Endothelial cell of umbilical vein (primary cell): ENCODE results near the gene MCRIP2. TPM values are rescaled to one million over a fixed set of nuclear protein-coding genes. Genes with fewer than 3 reads are reported as not detected.

ENCODE experiments used
- BruUV-seq: library from RNA; stranded (reverse); fragments of 400-500 nt; replicated peaks from 2 replicates; lab custom pipeline; 2021; lab: Mats Ljungman, UMichigan
- CTCF ChIA-PET: fragments of 300-600, 350-600 bp; sonication (Branson Sonifier 250); formaldehyde crosslinking; loops from one replicate; lab custom pipeline; 2021; ENCODE audit warnings: antibody characterized with exemption, inconsistent platforms; lab: Charles Lee
- POLR2A ChIA-PET: fragments of 300-600, 350-600 bp; sonication (Branson Sonifier 250); formaldehyde crosslinking; loops from one replicate; lab custom pipeline; 2021; ENCODE audit warnings: antibody characterized with exemption, inconsistent platforms; lab: Charles Lee
- DNase-seq: peaks from one replicate; pipeline ENCODE4 v3.0.0-alpha.2; 2011; ENCODE audit warnings: low read depth, low spot score
- FAIRE-seq: peaks from 2 replicates; lab custom pipeline; 2011; peaks lifted over from hg19 to GRCh38; lab: Jason Lieb, UNC
- H2AFZ ChIP-seq: 2 replicates; pipeline ENCODE4 v1.6.0; 2012; ENCODE audit warnings: low read depth, low read length, control low read depth, inconsistent platforms
- H3K27ac ChIP-seq: 2 replicates; pipeline ENCODE4 v1.5.1; 2011; ENCODE audit warnings: low read depth, mild to moderate bottlenecking, control low read depth, low read length, moderate library complexity; ENCODE audit not compliant: insufficient read depth
- H3K27me3 ChIP-seq, 2 experiments: 2 replicates each; pipeline versions ENCODE4 v1.6.0 to v1.6.1; 2011; ENCODE audit warnings: low read length in 2 of 2, mixed read lengths in 1 of 2; ENCODE audit not compliant: control insufficient read depth in 2 of 2, insufficient read depth in 2 of 2
- H3K36me3 ChIP-seq, 2 experiments: 2 replicates in 1 of 2; 3 replicates in 1 of 2; pipeline ENCODE4 v1.5.1; 2011; ENCODE audit warnings: low read length in 2 of 2, mild to moderate bottlenecking in 1 of 2, moderate library complexity in 1 of 2; ENCODE audit not compliant: control insufficient read depth in 2 of 2, insufficient read depth in 2 of 2; ENCODE audit errors: extremely low read depth in 1 of 2
- H3K4me1 ChIP-seq: 3 replicates; pipeline ENCODE4 v1.5.1; 2011; ENCODE audit warnings: mild to moderate bottlenecking, low read length; ENCODE audit not compliant: control insufficient read depth, insufficient read depth; ENCODE audit errors: extremely low read depth
- H3K4me2 ChIP-seq: 2 replicates; pipeline ENCODE4 v1.6.1; 2011; ENCODE audit warnings: low read length, control low read depth, mixed read lengths; ENCODE audit not compliant: insufficient read depth
- H3K4me3 ChIP-seq, 3 experiments: fragments of 200-600 bp in 1 of 3; sonication (generic), shearing (Covaris generic) in 1 of 3; replicated peaks in 1 of 3; 2 replicates each; pipeline ENCODE4 v1.5.1; 2011 to 2016; ENCODE audit warnings: control low read depth in 3 of 3, low read length in 3 of 3, mild to moderate bottlenecking in 2 of 3, inconsistent platforms in 1 of 3, low read depth in 1 of 3, moderate library complexity in 1 of 3; ENCODE audit not compliant: insufficient read depth in 1 of 3
- H3K79me2 ChIP-seq: 2 replicates; pipeline ENCODE4 v1.6.0; 2012; ENCODE audit warnings: low read length, inconsistent platforms; ENCODE audit not compliant: control insufficient read depth, insufficient read depth
- H3K9ac ChIP-seq: replicated peaks from 2 replicates; pipeline ENCODE3; 2011; ENCODE audit warnings: low read length, control low read depth; ENCODE audit not compliant: insufficient read depth; ENCODE audit errors: extremely low read depth
- H3K9me1 ChIP-seq: replicated peaks from 3 replicates; pipeline ENCODE4 v1.6.0; 2011; ENCODE audit warnings: mild to moderate bottlenecking, low read length; ENCODE audit not compliant: control insufficient read depth, insufficient read depth; ENCODE audit errors: extremely low read depth
- H3K9me3 ChIP-seq: replicated peaks from 2 replicates; pipeline ENCODE4 v1.5.1; 2012; ENCODE audit warnings: low read length, inconsistent platforms; ENCODE audit not compliant: control insufficient read depth, insufficient read depth
- H4K20me1 ChIP-seq: replicated peaks from 2 replicates; pipeline ENCODE3; 2011; ENCODE audit warnings: mild to moderate bottlenecking, low read length; ENCODE audit not compliant: control insufficient read depth, insufficient read depth; ENCODE audit errors: extremely low read depth
- EZH2 ChIP-seq: IDR thresholded peaks from 2 replicates; pipeline ENCODE4 v1.6.1; 2012; ENCODE audit warnings: borderline replicate concordance, low read depth, mild to moderate bottlenecking, moderate library complexity, low read length, inconsistent platforms; ENCODE audit not compliant: severe bottlenecking
- FOS ChIP-seq: IDR thresholded peaks from 2 replicates; pipeline ENCODE4 v1.6.1; 2011; ENCODE audit warnings: mild to moderate bottlenecking, low read length, moderate library complexity, borderline replicate concordance; ENCODE audit not compliant: insufficient read depth
- GATA2 ChIP-seq: IDR thresholded peaks from 2 replicates; pipeline ENCODE4 v1.7.0; 2011; ENCODE audit warnings: low read depth, mild to moderate bottlenecking, moderate library complexity, mixed read lengths, low read length; ENCODE audit not compliant: insufficient read length, insufficient read depth
- JUN ChIP-seq: IDR thresholded peaks from 2 replicates; pipeline ENCODE4 v1.6.1; 2011; ENCODE audit warnings: borderline replicate concordance, low read depth; ENCODE audit not compliant: insufficient read length, insufficient read depth
- MYC ChIP-seq: IDR thresholded peaks from one replicate; pipeline ENCODE4 v1.6.1; 2011; ENCODE audit warnings: mild to moderate bottlenecking, low read depth, low read length
- POLR2A ChIP-seq: IDR thresholded peaks from 2 replicates; pipeline ENCODE4 v1.6.1; 2012; ENCODE audit warnings: low read depth, mild to moderate bottlenecking, control low read depth, low read length
- POLR2AphosphoS5 ChIP-seq: IDR thresholded peaks from 2 replicates; pipeline ENCODE4 v1.6.1; 2012; ENCODE audit warnings: low read depth, mild to moderate bottlenecking, control low read depth, low read length, moderate library complexity; ENCODE audit not compliant: insufficient read depth
- dilution Hi-C: fragments of 300-500 bp; cut with MboI; formaldehyde crosslinking; loops from one replicate; pipeline ENCODE4 v1.15.0; 2019; ENCODE audit warnings: low sequenced_read_pairs; ENCODE audit not compliant: extremely low pct_ligation_motif_present
- intact Hi-C: fragments of 100-400 bp; cut with micrococcal nuclease; formaldehyde crosslinking; loops from one replicate; pipeline ENCODE4 v1.10.0; 2022
- polyA plus RNA-seq, 4 experiments: library from polyadenylated mRNA; depleted of rRNA in 3 of 4; stranded (reverse) in 3 of 4; unstranded in 1 of 4; fragments of >200 nt; gene quantifications; 2 replicates each; pipeline versions ENCODE4 v1.2.1 to v1.2.3, GENCODE V29; 2011 to 2012; ENCODE audit warnings: missing spikeins in 1 of 4
- total RNA-seq: library from RNA; stranded (reverse); gene quantifications from 2 replicates; pipeline ENCODE4 v1.2.3, GENCODE V29; 2021
- TF ChIP-seq, protein P1 (sequence below), 2 donors: IDR thresholded peaks; 1 replicate in 1 of 2; 2 replicates in 1 of 2; pipeline ENCODE4 v1.5.1; 2011; ENCODE audit warnings: low read length in 2 of 2, mild to moderate bottlenecking in 2 of 2, moderate library complexity in 2 of 2, control low read depth in 1 of 2, inconsistent platforms in 1 of 2, low read depth in 1 of 2; ENCODE audit not compliant: insufficient read depth in 1 of 2; ENCODE audit errors: extremely low read depth in 1 of 2
- TF ChIP-seq, protein P2 (sequence below): IDR thresholded peaks from 2 replicates; pipeline ENCODE4 v1.6.1; 2011; ENCODE audit not compliant: insufficient read depth, insufficient read length

Gene MCRIP2
- total and polyA plus RNA-seq, 2 donors (not counting 3 experiments of a cell fraction or from before 2014, with no cell fraction given) = 17.1 to 18.9 TPM

DNA sequence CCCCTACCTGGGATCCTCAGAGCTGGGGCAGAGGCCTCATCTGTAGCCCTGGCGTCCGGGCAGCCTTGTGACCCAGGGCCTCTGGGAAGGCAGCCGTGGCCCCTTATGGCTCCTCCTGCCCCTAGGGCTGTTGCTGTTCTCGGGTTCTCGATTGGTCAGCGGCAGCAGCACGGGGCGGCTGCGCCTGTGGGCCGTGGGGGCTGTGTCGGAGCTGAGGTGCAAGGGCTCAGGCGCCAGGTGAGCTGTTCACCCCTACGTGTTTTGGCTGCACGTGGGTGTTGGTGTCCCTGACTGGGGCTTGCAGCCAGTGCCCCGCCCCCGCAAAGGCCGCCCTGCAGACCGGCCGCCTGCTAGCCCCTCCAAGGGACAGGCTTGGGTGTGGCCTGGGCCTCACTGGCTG is 20.5 kb downstream of the MCRIP2 start:
- Histone ChIP-seq H3K9me3 (no peaks in the 10 kb centered on the region), H3K27ac (no peak overlapping the region), H3K4me1 (no peaks in the 10 kb centered on the region), H3K79me2 (no peaks in the 10 kb centered on the region), H3K36me3 (peaks cover 0 to 3% of the 10 kb centered on the region in 2 experiments), H3K9me1 (no peaks in the 10 kb centered on the region), H4K20me1 (no peaks in the 10 kb centered on the region), H3K9ac (no peak overlapping the region), H3K27me3 (no peaks in the 10 kb centered on the region), H3K4me2 (no peak overlapping the region), H2AFZ (no peak overlapping the region), H3K4me3 (no peak overlapping the region)
- dilution Hi-C loops (no loop called here), intact Hi-C loops (no loop called here)
- no TSS peak for BruUV-seq
- ChIA-PET CTCF (interaction anchor here (0.7 to 1.4 kb wide), 2 partner anchors 24 to 26 kb away, joined by 3 read pairs; partner anchors contain the start of gene METTL26), POLR2A (no interaction called here)
- FAIRE-seq (no peak), DNase-seq (no peak)
- TF ChIP-seq POLR2A (no peak), EZH2 (no peak), GATA2 (no peak), JUN (no peak), FOS (no peak), MYC (no peak), POLR2AphosphoS5 (no peak)
- TF ChIP-seq, protein P1, sequence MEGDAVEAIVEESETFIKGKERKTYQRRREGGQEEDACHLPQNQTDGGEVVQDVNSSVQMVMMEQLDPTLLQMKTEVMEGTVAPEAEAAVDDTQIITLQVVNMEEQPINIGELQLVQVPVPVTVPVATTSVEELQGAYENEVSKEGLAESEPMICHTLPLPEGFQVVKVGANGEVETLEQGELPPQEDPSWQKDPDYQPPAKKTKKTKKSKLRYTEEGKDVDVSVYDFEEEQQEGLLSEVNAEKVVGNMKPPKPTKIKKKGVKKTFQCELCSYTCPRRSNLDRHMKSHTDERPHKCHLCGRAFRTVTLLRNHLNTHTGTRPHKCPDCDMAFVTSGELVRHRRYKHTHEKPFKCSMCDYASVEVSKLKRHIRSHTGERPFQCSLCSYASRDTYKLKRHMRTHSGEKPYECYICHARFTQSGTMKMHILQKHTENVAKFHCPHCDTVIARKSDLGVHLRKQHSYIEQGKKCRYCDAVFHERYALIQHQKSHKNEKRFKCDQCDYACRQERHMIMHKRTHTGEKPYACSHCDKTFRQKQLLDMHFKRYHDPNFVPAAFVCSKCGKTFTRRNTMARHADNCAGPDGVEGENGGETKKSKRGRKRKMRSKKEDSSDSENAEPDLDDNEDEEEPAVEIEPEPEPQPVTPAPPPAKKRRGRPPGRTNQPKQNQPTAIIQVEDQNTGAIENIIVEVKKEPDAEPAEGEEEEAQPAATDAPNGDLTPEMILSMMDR (IDR thresholded peaks at IDR 0.05; ENCODE audit: extremely low read depth in 1 of 2, insufficient read depth in 1 of 2, low read depth in 1 of 2, low read length in 2 of 2) = no peak
- TF ChIP-seq, protein P2, sequence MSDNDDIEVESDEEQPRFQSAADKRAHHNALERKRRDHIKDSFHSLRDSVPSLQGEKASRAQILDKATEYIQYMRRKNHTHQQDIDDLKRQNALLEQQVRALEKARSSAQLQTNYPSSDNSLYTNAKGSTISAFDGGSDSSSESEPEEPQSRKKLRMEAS = no peak
